ENCODE measurements around the gene SLC39A5.

SLC39A5 gene

GRCh38 chr12:56219840-56220239 lies 10.0 kb upstream of the SLC39A5 start:
- DNase-seq: no peak

- peak; percentile 85 for DNase-seq
Observed at GRCh38 chr12:56220611-56221231, 9.1 kb upstream of the SLC39A5 start.

GRCh38 chr12:56221232-56221756 lies 8.6 kb upstream of the SLC39A5 start:
- peak; percentile 58 for DNase-seq

GRCh38 chr12:56221757-56222530 lies 7.9 kb upstream of the SLC39A5 start, which contains the start of gene RNF41:
RNF41 (minus strand) TSS chr12:56221922; CDS start chr12:56214047, 7,875 bp downstream.
- DNase-seq: peak; percentile 99

GRCh38 chr12:56222531-56222895 lies 7.3 kb upstream of the SLC39A5 start:
- DNase-seq: peak; percentile 61

- peak; percentile 27 for DNase-seq
Observed at GRCh38 chr12:56223571-56224101, 6.2 kb upstream of the SLC39A5 start.

GRCh38 chr12:56224102-56224701 lies 5.6 kb upstream of the SLC39A5 start, which contains the start of gene NABP2:
NABP2 (plus strand) TSS chr12:56224342; CDS start chr12:56224857, 515 bp downstream.
- DNase-seq: peak; percentile 99

GRCh38 chr12:56224954-56225353 lies 4.9 kb upstream of the SLC39A5 start:
- peak; percentile 42 for DNase-seq

- DNase-seq: no peak
Observed at GRCh38 chr12:56229082-56229481, 769 bp upstream of the SLC39A5 start.

GRCh38 chr12:56230432-56231183 lies 757 bp downstream of the SLC39A5 start:
- no peak for DNase-seq

- DNase-seq: no peak
Observed at GRCh38 chr12:56231184-56231582, 1.3 kb downstream of the SLC39A5 start.

- no peak for DNase-seq
Observed at GRCh38 chr12:56234746-56235436, 5.0 kb downstream of the SLC39A5 start.

GRCh38 chr12:56236091-56236490 lies 6.2 kb downstream of the SLC39A5 start:
- DNase-seq: no peak

- no peak for DNase-seq
Observed at GRCh38 chr12:56236985-56237384, 7.1 kb downstream of the SLC39A5 start.

GRCh38 chr12:56237552-56237951 lies 7.7 kb downstream of the SLC39A5 start:
- no peak for DNase-seq

GRCh38 chr12:56241424-56242303 lies 11.8 kb downstream of the SLC39A5 start:
- peak; percentile 55 for DNase-seq

GRCh38 chr12:56242986-56243385 lies 13.1 kb downstream of the SLC39A5 start:
- DNase-seq: no peak

- DNase-seq: peak; percentile 97
Observed at GRCh38 chr12:56243731-56244181, 13.9 kb downstream of the SLC39A5 start.

- DNase-seq: no peak
Observed at GRCh38 chr12:56244494-56244893, 14.6 kb downstream of the SLC39A5 start.

- DNase-seq: no peak
Observed at GRCh38 chr12:56247923-56248322, 18.1 kb downstream of the SLC39A5 start.

GRCh38 chr12:56248711-56249110 lies 18.9 kb downstream of the SLC39A5 start:
- DNase-seq: no peak

Data from hematopoietic multipotent progenitor cell treated with erythropoietin and hydrocortisone succinate and interleukin-3 and kit ligand, for 6 days (in vitro differentiated cells).